GM21528 (cell line): ENCODE data around the gene NTN1.

Source experiments
- ATAC-seq: cut with Tn5 transposase; IDR thresholded peaks from one replicate; pipeline ENCODE4 v1.9.1; 2021; ENCODE audit warnings: mild to moderate bottlenecking, moderate library complexity; ENCODE audit not compliant: unreplicated experiment, low FRiP score

Gene NTN1

DNA sequence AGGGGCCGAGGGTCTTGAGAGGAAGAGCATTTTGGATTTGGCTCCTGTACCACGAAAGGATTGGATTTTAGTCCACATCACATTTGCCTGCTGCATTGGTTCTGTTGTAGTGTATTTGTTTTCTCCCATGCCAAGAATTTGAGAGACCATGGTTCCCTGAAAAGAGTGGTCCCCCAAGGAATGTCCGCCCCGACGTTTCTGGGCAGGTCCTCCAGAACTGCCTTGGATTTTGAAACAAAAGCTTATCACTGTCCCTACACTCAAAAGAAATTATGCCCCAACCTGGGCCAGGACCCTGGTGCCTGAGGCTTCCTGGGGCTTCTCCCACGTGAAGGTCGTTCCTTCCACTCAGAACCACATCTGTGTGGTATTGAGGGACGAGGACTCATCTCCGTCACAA, 10.8 kb downstream of the NTN1 start:
- no peak for ATAC-seq

DNA sequence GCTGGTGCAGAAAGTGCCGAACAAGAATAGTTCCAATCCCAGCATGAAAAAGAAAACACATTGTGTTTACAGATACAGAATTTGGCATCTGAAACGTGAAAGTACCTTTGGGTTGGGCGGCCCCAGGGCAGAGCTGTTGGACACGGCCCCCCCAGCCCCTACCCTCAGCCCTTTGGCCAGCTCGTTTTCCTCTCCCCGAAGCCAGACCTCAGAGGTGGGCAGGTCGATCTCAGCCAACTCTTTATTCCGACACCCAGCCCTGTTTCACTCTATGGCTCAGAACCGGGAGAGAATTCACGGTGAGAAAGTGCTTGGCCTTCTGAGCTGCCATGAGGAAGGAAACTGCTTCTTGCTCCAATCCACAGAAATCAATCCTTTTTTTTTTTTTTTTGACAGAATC, 11.3 kb downstream of the NTN1 start:
- ATAC-seq = no peak

DNA sequence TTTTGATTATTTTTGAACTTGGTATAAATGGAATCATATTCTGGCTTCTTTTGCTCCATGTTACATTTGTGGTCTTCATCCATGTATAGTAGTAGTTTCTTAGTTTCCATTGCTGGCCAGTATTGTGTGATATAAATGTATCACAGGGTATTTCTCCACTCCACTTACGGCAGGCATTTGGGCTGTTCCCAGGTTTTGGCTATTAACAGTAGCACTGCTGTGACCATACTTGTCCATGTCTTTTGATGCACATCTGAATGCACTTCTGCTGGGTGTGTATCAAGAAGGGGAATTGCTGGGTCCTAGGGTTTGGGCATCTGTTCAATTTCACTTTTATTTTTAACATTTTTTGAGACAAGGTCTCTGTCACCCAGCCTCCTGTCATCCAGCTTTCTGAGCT, 13.9 kb downstream of the NTN1 start:
- no peak for ATAC-seq

DNA sequence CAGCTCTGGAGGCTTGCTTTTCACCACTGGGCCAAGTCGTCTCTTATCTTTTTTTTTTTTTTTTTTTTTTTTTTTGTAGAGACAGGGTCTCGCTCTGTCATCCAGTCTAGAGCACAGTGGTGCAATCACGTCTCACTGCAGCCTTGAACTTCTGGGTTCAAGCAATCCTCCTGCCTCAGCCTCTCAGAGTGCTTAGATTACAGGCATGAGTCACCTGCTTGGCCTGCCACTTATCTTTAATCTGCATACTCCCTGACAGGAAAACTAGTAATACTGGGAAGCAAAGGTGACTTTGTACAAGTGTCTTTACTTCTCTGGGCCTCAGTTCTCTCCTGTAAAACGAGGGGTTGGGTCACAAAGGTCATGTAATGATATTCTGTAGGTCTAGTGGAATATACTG, 15.0 kb downstream of the NTN1 start:
- ATAC-seq = no peak

DNA sequence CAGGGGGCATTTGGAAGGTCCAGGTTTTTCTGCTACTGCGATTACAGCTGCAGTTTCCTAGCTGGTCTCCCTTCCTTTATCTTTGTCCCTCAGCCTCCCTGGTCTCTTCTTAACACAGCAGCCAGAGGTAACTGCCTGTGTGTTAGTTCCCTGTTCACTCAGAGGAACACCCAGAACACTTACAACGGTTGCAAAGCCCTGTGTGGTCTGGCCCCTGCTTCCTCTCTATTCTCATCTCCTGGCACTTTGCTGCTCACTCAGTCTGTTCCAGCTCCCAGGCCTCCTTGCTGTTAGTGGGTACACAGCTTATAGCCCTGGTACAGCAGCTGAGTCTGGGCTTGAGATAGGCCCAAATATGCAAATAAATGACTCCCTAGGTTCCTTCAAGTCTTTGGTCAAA, 16.4 kb downstream of the NTN1 start:
- ATAC-seq = no peak

DNA sequence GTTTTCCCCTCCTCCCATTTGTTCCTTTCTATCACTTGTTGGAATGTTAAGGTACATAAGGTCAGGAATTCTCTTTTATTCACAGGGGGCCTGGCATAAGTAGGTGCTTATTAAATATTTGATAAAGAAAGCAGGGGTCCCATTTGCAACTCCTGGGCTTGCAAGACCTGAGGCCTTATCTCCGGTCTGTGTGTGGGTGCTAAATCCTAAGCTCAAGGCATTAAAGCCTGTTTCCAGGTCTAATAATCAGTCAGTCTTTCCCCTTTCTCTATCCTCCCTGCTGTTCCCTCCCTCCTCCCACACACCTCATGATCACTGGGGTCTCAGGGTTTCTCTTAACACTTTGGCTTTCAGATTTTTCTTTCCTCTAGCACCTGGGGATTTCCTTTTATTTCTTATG, 17.1 kb downstream of the NTN1 start:
- ATAC-seq = no peak

DNA sequence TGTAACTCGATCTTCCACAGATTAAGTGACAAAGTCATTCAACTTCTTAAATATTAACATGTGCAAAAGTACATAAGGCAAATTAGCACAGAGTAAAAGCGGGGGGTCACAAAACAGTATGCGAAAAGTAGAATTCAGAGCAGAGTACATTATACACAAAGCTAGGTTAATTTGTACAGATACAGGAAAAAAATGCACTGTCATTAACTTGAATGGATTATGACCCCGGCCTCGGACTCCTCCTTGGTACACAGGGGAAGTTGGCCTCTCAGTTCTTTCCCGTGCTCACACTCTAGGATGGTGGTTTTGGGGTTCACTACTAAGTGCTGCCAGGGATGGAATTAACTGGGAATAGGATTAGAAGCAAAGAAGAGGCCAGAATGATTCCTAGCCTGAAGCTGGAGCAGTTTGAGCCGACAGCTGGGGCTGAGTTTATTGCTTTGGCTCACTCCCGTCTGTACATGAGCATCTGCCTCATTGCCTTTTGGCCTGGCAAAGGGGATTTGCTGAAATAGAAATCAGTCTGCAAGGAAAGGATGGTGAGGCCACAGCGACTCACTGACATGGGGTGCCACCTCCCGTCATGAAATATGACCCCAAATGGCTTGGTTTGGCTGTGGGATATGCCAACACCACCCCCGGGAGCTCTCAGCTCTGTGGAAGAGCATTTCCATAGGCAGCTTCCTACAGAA, 23.6 kb downstream of the NTN1 start:
- ATAC-seq = no peak

DNA sequence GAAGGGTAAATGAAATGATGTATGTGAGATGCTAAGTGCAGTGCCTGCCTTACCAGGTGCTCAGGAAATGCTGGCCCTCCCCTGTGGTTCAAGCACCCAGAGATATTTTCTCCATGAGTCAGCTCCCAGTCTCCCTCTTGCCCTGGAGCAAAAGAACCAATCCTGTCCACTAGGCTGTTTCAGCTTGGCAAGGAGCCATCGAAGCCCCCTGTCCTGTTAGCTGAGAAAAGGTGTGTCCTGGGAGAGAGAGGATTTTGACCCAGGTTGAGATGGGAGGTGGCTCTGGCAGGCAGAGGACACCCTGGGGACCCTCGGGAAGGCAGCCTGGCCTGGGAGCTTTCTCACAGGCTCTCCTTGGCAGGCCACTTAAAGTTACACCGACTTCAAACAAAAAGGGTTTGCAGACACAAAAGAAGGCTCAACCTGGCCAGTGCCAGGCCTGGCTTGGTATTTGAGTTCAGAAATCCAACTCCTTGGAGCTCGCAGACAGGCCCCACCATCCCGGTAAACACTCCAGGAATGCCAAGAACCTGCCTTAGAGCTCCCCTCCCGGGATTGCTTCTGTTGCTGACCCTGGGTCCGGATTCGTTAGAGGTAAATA, 29.6 kb downstream of the NTN1 start:
- ATAC-seq = no peak

DNA sequence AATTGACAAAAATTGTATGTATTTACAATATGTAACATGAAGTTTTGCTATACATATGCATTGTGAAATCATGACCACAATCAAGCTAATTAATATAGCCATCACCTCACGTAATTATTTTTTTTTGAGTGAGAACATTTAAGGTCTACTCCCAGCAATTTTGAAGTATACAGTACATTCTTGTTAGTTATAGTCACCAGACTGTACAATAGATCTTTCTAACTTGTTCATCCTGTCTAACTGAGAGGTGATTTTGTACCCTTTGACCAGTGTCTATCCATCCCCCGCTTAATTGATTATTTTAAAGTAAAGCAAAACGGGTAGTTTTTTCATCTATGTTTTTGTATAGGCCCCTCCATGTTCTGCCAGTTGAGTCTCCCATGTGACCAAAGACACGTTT, 30.3 kb downstream of the NTN1 start:
- ATAC-seq = no peak

DNA sequence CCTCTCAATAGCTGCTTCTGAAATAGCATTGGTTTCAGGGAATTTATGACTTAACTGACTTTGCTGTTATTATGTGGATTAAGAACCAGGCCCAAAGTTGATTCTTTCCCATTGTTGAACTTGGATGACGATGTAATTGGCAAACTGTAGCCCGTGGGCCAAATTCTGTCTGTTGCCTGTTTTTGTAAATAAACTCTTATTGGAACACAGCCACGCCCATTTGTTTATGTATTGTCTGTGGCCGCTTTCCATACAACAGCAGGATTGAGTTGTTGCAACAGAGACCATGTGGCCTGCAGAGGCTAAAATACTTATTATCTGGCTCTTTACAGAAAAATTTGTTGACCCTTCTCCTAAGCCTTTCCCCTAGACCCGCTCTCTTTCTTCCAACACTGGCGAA, 31.6 kb downstream of the NTN1 start:
- ATAC-seq = no peak

DNA sequence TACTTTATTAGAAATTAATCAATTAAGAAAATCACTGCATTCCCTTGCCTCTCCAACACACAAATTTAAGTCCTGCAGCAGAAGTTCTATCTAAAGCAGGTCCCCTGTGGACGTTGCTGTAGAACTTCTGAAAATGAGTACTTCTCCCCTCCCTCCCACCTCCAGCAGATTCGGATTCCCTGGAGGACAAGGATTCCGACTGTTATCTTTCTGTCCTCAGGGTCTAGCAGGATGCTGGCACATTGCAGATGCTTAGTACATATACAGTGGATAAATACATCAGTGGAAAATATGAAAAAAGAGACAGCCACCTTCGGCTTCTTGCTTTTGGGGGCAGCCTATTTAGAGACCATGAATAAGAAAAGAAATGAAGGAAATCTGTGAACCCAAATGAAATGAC, 32.1 kb downstream of the NTN1 start:
- ATAC-seq = no peak

DNA sequence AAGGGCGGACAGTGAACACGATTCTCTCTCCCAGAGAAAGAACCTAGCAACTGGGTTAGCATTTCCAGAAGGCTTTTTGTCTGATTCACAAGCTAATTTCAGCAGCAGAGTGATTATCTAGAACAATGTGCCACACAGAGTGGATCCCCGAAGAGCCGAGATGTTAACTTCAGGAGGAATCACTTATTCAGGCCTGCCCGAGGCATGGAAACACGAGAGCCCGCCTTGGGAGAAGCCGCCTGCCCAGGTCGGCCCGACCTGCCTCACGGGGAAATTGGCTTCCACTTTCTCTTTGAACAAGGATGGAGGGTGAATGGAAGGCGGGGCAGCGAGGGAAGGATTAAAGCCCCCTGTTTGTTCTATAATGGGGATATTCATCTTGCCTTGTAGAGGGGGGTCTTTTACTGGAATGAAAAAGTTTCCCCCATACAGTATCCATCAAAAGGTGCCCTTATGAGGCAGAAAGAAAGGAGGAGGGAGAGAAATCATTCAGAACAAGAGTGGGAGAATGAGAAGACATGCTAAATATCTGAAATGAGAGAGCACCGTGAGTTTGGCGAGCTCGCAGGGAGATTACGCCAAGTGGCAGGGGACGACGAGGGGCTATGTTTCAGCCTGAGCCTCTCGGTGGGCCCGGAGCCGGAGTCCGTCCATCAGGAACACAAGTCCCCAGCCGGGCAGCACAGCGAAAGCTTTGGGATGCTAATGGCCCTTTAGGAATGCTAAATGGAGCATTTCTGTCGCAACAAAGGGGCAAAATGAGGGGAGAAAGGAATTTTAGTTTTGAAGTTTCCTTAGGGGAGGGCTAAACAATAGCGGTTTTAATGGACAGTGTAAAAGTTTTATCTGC, 33.0 kb downstream of the NTN1 start:
- ATAC-seq = no peak

DNA sequence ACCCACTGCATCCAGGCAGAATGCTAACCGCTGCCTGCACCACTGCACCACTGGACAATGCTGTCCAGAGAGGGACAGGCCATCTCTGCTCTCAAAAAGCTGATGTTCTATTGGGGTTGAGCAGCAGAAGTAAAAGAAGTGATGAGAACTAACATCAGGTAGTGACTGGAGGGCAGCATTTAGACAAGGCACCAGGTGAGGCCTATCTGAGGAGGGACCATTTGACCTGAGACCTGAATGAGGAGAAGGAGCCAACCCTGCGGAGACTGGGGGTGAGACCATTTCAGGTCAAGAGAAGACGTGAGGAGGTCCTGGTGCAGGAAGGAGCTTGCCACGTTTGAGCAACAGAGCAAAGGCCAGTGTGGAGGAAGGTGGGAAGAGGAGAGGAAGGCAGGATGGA, 34.0 kb downstream of the NTN1 start:
- ATAC-seq = no peak

DNA sequence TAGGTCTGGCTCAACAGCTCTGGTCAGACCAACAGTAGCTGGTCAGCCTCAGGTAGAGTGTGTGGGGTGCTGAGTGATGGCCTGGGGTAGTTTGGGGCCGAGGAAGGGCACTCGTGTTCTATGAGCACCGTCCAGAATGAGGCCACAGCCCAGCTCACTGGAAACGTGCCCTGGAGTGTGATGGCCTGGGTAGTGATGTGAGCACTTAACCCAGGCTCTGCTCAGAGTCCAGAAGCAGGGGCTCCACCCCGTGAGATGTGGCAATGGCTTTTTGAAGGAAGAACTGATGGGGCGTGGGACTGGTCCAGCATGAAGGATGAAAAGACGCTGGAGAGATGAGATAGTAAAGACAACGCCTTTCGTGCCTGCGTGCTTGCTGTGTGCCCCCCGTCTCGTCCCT, 35.3 kb downstream of the NTN1 start:
- no peak for ATAC-seq

DNA sequence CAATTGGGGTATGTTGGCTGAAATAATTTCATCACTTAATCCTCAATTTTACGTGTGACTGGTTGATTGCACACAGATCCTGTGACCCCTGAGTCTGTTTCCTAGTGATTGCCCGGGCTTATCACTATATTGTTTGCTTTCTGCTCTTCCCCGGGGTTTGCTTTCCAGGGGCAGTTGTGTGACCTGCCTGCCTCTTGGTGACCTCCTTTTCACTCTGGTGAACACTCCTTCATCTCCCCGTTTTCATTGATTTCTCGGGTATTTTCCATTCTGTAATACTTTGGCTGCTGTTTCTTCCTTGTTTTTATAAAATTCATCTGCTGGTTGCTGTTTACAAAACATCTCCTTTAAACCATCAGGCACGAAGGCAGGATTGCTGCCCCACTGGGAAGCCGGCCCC, 36.0 kb downstream of the NTN1 start:
- ATAC-seq = no peak

DNA sequence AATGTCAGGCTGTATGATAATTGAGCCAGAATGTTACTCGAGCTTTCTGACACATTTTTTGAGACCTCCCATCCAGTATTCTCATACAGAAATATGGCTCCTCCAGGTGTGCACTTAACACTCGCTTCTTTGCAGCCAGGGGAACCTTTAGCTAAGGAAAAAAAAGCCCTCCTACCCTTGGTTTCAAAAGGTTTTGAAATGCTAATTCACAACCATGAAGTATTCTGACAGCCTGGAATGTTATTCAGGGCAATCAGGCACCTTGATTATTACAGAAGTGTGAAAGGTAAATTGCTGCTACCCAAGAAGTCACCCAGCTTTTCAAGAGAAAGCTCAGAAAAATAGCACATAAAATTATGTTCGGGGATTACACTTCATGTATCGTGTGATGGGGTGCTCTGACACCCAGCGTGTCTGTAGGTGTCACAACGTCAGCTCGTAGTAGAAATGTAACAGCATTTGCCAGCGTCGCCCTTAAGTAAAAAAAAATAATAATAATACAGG, 41.1 kb downstream of the NTN1 start:
- no peak for ATAC-seq

DNA sequence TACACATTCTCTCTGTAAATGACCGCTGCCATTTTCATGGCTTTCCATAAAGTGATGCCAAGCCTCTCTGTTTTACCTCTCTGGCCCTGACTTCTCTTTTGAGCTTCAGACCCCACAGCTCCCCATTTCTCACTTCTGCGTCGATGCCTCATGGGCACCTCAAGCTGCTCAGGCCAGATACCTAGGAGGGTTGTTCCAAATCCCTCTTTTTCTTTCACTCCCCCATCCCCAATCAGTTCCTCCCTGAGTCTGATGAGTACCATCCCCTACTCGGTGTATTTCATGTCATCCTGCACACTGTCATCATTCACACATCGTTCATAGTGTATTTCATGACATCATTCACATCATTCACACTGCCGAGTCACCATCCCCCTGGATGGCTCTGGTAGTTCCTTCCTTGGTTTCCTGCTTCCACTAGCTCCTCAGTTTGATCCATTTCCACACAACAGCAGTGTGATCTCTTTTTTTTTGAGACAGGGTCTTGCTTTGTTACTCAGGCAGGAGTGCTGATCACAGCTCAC, 43.1 kb downstream of the NTN1 start:
- ATAC-seq = no peak

DNA sequence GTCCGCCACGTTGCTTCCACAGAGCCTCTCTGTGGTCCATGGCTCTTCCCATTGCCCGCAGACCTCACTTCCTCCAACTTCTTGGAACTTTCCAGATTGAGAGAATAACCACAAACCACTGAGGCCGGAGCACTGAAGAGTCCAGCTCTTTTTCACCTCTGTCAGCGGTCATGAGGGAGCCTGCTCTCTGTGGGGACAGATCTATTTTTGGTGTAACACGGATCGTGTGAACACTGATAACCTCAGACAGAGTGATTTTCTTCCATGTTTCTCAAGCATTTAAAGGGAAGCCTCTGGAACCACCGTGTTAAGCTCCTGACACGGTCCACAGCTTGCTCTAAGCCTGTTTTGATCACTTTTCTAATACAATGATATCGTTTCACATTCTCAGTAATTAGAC, 49.7 kb downstream of the NTN1 start:
- ATAC-seq = no peak

DNA sequence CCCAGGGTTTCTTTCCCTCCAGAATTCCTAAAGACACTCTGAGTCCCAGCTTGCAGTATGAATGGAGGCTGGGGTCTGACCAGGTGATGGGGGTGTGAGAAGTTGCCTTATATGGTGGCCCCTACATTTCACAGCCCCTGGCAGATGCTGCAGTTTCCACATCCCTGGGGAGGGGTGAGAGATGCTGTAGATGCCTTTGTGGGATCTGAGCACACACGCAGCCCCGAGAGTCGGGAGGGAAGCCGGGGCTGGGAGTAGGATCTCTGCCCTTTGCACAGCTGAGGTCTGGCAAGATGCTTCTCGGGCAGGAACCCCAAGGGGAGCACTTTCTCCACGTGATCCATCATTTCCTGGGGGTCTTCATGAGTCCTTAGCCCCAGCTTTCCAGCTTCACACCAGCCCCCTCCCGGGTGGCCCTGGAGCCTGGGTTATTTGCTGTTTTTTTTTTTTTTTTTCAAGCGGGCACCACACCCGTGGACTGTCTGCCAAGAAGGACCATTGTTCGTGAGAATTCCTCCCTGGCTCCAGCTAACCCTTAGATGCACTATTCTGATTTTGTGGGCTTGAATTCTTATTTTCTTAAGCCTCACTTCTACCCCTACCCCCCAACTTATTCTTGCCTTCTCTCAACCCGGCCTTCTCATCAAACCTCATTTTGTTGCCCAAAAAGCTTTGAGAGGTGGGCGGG, 50.6 kb downstream of the NTN1 start:
- ATAC-seq = no peak

DNA sequence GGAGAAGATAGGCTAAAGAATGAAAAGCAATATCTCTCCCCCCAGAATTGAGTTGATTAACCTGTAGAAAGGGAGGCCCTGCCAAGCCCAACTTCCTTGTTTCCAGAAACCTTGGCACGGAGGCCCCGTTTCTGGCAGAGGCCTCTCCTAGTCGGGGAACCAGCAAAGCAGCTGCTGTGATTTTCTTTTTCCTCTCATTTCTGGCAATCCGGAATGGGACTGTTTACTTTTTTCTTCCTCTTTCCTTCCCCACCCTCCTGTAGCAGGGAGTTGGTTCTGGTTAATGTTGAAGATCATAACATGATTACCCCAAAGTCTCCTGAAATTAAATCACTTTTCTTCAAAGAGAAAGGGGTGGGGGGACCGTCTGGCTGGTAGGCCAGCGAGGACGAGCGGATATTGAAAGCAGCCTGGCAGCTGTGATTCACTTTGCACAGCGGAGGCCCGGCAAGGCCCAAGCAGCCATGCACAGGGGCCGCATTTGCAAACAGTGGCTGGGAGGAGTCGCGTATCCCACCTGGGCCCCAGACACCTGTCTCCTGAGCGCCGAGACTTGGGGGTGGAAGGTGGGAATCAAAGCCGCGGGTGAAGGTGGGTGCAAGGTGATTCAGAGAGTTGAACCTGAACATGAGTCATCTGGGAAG, 51.5 kb downstream of the NTN1 start:
- no peak for ATAC-seq
